ENCODE results near the gene CYP46A1. TPM values are rescaled to one million over a fixed set of nuclear protein-coding genes. Genes with fewer than 3 reads are reported as not detected.

The CYP46A1 gene
- total RNA-seq, 2 donors from 2014 or later, result 0.15 to 0.29 TPM

- H3K9me3 ChIP-seq (ENCODE audit: control insufficient read depth, low read length, poor library complexity, severe bottlenecking), result no peaks in the 10 kb centered on the region
- DNase-seq (no peak), ATAC-seq (no peak)
- Mint-ChIP-seq H3K27ac (no peak overlapping the region), H3K27me3 (peaks cover 22% of the 10 kb centered on the region), H3K4me1 (peaks cover 5% of the 10 kb centered on the region), H3K4me3 (no peak overlapping the region), H3K36me3 (ENCODE audit: low read depth) (no peaks in the 10 kb centered on the region)
Observed at GRCh38 chr14:99673305-99674063, 10.6 kb upstream of the CYP46A1 start.

DNA sequence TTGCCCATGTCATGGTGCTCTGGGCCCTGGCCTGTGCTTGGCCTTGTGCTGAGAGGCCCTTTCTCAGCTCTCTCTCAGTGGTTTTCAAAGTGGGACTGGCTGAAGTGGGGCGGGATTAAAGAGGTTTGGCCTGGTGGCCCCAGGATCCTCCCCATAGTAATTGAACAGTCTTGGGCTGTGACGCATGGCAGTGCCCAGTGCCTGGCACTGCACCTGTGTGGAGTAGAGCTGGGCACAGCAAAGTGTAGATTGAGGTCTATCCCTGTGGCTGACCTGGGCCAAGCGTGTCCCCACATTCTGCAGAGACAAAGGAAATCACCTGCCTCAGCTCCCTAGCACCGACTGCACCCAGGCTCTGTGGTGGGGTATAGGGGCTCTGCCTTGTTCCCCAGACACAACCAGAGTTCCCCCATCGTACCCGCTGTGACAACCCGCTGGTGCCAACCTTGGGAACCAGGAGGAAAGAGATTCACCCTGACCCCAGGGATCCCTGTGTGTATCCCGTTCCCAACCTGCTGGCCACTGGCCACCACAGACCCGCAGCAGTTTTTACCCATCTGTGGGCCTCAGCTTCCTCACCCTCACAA lies 9.9 kb upstream of the CYP46A1 start:
- H3K9me3 ChIP-seq (ENCODE audit: control insufficient read depth, low read length, poor library complexity, severe bottlenecking), result no peaks in the 10 kb centered on the region
- Mint-ChIP-seq H3K27me3 (peaks cover 16% of the 10 kb centered on the region), H3K27ac (no peak overlapping the region), H3K4me3 (no peak overlapping the region), H3K36me3 (ENCODE audit: low read depth) (no peaks in the 10 kb centered on the region), H3K4me1 (peaks cover 5% of the 10 kb centered on the region)
- ATAC-seq, result no peak
- no peak for DNase-seq

DNA sequence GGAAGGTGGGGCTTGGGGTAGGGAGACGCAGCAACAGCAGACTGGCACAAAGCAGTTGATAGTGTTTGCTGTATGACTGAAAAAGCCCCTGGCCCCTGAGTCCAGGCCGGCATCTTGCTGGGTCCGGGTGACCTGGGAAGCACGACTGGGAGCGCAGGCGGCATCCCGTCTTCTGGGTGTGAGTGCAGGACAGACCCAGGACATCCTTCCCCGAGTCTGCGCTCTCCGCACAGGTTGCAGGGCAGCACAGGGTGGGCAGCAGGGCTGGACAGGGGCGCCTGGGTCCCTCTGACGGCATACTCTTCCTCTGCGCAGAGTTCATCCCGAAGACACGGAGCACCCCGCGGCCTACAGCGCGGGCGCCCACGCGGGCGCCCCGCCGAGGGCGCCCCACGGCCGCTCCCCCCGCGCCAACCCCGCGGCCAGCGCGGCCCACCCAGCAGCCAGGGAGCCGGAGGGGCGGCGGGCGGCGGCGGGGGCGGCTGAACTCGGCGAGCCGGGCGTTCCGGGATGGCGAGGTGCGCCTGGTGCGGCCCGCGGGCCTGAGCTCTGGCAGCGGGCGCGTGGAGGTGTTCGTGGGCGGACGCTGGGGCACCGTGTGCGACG lies 9.2 kb upstream of the CYP46A1 start:
- H3K9me3 ChIP-seq (ENCODE audit: control insufficient read depth, low read length, poor library complexity, severe bottlenecking), result no peaks in the 10 kb centered on the region
- no peak for DNase-seq
- Mint-ChIP-seq H3K27ac (no peak overlapping the region), H3K4me1 (peaks cover 5% of the 10 kb centered on the region), H3K4me3 (no peak overlapping the region), H3K36me3 (ENCODE audit: low read depth) (no peaks in the 10 kb centered on the region), H3K27me3 (peaks cover 15% of the 10 kb centered on the region)
- no peak for ATAC-seq

GRCh38 chr14:99675382-99675835 lies 8.7 kb upstream of the CYP46A1 start:
- DNase-seq (no peak), ATAC-seq (no peak)
- H3K4me1 Mint-ChIP-seq, result peaks cover 5% of the 10 kb centered on the region
- no peak overlapping the region for H3K27ac Mint-ChIP-seq
- H3K9me3 ChIP-seq (ENCODE audit: control insufficient read depth, low read length, poor library complexity, severe bottlenecking), result no peaks in the 10 kb centered on the region
- H3K36me3 Mint-ChIP-seq (ENCODE audit: low read depth), result no peaks in the 10 kb centered on the region
- no peak overlapping the region for H3K4me3 Mint-ChIP-seq
- peaks cover 13% of the 10 kb centered on the region for H3K27me3 Mint-ChIP-seq

DNA sequence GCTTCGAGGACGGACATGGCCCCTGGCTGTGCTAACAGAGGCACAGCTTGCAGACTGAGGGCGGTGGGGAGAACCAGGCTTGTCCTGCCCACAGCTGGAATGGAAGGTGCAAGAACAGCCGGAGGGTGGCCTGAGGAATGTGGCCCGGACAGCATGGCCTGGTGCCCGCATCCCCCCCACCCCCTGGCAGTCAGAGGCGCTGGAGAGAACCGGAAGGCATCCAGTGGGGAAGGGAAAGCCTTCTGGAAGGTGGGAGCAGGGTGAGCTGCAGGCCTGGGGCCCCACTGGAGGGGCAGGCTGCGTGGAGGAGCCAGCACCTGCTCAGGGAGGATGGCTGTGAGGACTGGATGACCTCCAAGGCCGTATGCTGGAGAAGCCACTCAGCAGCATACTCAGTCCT lies 8.1 kb upstream of the CYP46A1 start:
- Mint-ChIP-seq H3K4me3 (no peak overlapping the region), H3K36me3 (ENCODE audit: low read depth) (no peaks in the 10 kb centered on the region), H3K4me1 (peaks cover 5% of the 10 kb centered on the region), H3K27ac (no peak overlapping the region), H3K27me3 (peaks cover 9% of the 10 kb centered on the region)
- no peaks in the 10 kb centered on the region for H3K9me3 ChIP-seq (ENCODE audit: control insufficient read depth, low read length, poor library complexity, severe bottlenecking)
- no peak for DNase-seq
- ATAC-seq, result no peak

DNA sequence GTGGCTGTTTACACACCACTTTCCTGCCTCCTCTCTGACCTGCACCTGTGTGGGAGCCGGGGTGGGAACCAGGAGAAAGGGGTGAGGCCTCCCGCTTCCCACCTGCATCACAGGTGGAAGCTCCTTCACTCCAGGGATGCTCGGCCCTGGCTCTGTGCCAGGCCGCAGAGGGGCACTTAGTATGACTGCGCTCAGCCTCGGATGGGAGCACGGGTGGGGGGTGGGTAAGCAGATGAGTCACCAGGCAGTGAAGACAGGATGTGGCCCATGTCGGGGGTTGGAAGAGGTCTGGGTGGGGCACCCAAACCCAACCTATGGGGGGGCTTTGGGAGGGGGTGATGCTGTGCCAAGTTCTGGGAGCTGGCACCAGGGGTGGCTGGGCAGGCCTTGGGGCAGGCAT lies 7.4 kb upstream of the CYP46A1 start:
- H3K27me3 Mint-ChIP-seq, result peaks cover 8% of the 10 kb centered on the region
- DNase-seq (no peak), ATAC-seq (no peak)
- H3K4me1 Mint-ChIP-seq, result peaks cover 5% of the 10 kb centered on the region
- H3K36me3 Mint-ChIP-seq (ENCODE audit: low read depth), result no peaks in the 10 kb centered on the region
- no peak overlapping the region for H3K27ac Mint-ChIP-seq
- no peak overlapping the region for H3K4me3 Mint-ChIP-seq
- no peaks in the 10 kb centered on the region for H3K9me3 ChIP-seq (ENCODE audit: control insufficient read depth, low read length, poor library complexity, severe bottlenecking)

DNA sequence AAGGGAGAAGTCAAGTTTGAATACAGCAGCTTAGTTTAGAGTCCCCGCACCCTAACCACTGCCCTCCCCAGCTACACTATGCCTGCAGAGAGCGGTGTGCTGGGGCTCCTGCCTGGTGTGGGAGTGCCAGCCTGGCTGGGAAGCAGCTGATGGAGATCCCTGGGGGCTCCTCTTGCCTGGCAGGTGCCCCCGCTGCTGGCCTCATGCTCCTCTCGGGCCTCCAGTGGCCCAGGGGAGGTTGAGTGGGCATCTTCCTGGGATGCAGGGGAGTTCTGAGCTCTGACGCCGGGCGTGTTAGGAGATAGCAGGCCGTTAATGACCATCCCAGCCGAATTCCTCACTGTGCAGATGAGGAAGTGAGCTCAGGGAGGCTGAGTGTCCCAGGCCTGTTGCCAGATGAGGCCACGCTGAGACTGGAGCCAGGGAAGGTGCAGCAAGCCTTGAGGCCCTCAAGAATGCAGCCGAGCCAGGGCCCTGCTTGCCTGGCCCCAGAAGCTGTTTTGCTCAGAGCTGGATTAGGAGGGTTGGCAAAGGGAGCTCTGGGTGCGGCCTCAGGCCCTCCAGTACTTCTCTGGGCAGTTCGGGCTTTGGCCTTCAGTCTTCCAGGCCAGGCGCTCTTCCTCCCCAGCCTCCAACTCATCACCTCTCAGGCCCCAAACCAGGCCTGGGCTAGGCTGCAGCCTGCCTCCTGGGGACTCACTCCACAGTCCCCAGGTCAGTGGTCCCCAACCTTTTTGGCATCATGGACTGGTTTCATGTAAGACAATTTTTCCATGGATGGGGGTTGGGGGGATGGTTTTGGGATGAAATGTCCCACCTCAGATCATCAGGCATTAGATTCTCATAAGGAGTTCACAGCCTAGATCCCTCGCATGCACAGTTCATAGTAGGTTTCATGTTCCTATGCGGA lies 6.6 kb upstream of the CYP46A1 start:
- ATAC-seq (no peak), DNase-seq (no peak)
- Mint-ChIP-seq H3K4me3 (no peak overlapping the region), H3K36me3 (ENCODE audit: low read depth) (no peaks in the 10 kb centered on the region), H3K4me1 (peaks cover 4% of the 10 kb centered on the region), H3K27ac (no peak overlapping the region), H3K27me3 (no peaks in the 10 kb centered on the region)
- no peaks in the 10 kb centered on the region for H3K9me3 ChIP-seq (ENCODE audit: control insufficient read depth, low read length, poor library complexity, severe bottlenecking)

DNA sequence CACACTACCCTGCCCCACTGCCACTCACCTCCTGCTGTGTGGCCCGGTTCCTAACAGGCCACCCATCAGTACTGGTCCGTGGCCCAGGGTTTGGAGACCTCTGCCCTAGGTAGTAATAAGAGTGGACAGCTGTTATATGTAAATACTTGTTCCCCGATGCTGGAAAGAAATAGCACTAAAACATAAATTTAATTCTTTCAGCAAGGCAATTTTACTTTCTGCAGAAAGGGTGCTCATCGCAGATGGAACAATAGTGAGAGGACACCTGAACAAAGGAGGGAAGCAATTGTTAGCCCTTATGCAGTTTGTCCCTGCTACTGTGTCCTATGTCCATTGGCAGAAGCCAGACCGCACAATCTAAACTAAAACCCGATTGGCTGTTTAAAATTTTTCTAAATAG lies 5.9 kb upstream of the CYP46A1 start:
- Mint-ChIP-seq H3K27ac (no peak overlapping the region), H3K27me3 (no peaks in the 10 kb centered on the region)
- no peaks in the 10 kb centered on the region for H3K9me3 ChIP-seq (ENCODE audit: control insufficient read depth, low read length, poor library complexity, severe bottlenecking)

GRCh38 chr14:99679111-99679510 lies 5.0 kb upstream of the CYP46A1 start:
- H3K36me3 Mint-ChIP-seq (ENCODE audit: low read depth), result no peaks in the 10 kb centered on the region

More for the DNA sequence above, 5.9 kb upstream of the CYP46A1 start:
- Mint-ChIP-seq H3K4me3 (no peak overlapping the region), H3K36me3 (ENCODE audit: low read depth) (no peaks in the 10 kb centered on the region), H3K4me1 (peaks cover 7% of the 10 kb centered on the region)
- no peak for DNase-seq
- ATAC-seq, result no peak

GRCh38 chr14:99679543-99679942 lies 4.6 kb upstream of the CYP46A1 start:
- DNase-seq, result no peak
- Mint-ChIP-seq H3K4me3 (no peak overlapping the region), H3K27ac (no peak overlapping the region), H3K27me3 (no peaks in the 10 kb centered on the region), H3K4me1 (peaks cover 7% of the 10 kb centered on the region), H3K36me3 (ENCODE audit: low read depth) (no peaks in the 10 kb centered on the region)
- no peak for ATAC-seq
- no peaks in the 10 kb centered on the region for H3K9me3 ChIP-seq (ENCODE audit: control insufficient read depth, low read length, poor library complexity, severe bottlenecking)

More at GRCh38 chr14:99679111-99679510, 5.0 kb upstream of the CYP46A1 start:
- H3K27ac Mint-ChIP-seq, result no peak overlapping the region
- H3K9me3 ChIP-seq (ENCODE audit: control insufficient read depth, low read length, poor library complexity, severe bottlenecking), result no peaks in the 10 kb centered on the region
- ATAC-seq (no peak), DNase-seq (no peak)
- peaks cover 7% of the 10 kb centered on the region for H3K4me1 Mint-ChIP-seq
- H3K27me3 Mint-ChIP-seq, result no peaks in the 10 kb centered on the region
- H3K4me3 Mint-ChIP-seq, result no peak overlapping the region

DNA sequence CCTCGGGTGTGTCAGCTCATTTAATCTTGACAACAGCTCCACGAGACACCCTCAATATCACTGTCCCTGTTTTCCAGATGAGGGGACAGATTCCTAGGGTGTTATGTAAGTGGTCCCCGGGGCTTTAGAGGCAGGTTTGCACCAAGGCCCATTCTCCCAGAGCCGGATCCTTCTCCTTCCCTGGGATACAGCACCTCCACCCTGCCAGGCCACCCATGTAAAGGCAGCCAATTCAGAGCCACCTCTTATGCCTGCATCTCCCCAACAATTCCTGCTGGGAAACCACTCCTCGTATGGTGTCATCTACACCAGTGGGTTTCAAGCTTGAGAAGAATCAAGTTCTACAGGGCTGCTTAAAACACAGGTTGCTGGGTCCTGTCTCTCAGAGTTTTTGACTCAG lies 4.1 kb upstream of the CYP46A1 start:
- no peaks in the 10 kb centered on the region for H3K27me3 Mint-ChIP-seq
- H3K9me3 ChIP-seq (ENCODE audit: control insufficient read depth, low read length, poor library complexity, severe bottlenecking), result no peaks in the 10 kb centered on the region
- peaks cover 7% of the 10 kb centered on the region for H3K4me1 Mint-ChIP-seq
- H3K4me3 Mint-ChIP-seq, result no peak overlapping the region
- ATAC-seq (no peak), DNase-seq (no peak)
- H3K36me3 Mint-ChIP-seq (ENCODE audit: low read depth), result no peaks in the 10 kb centered on the region
- no peak overlapping the region for H3K27ac Mint-ChIP-seq

- Mint-ChIP-seq H3K27me3 (peaks cover 10% of the 10 kb centered on the region), H3K4me1 (peaks cover 10% of the 10 kb centered on the region), H3K27ac (no peak overlapping the region), H3K4me3 (no peak overlapping the region), H3K36me3 (ENCODE audit: low read depth) (peaks cover 3% of the 10 kb centered on the region)
- ATAC-seq, result no peak
- DNase-seq, result no peak
- H3K9me3 ChIP-seq (ENCODE audit: control insufficient read depth, low read length, poor library complexity, severe bottlenecking), result no peaks in the 10 kb centered on the region
Observed at GRCh38 chr14:99681101-99681831, 2.8 kb upstream of the CYP46A1 start.
